ENCODE data around the gene HOXA9.

Gene HOXA9

DNA sequence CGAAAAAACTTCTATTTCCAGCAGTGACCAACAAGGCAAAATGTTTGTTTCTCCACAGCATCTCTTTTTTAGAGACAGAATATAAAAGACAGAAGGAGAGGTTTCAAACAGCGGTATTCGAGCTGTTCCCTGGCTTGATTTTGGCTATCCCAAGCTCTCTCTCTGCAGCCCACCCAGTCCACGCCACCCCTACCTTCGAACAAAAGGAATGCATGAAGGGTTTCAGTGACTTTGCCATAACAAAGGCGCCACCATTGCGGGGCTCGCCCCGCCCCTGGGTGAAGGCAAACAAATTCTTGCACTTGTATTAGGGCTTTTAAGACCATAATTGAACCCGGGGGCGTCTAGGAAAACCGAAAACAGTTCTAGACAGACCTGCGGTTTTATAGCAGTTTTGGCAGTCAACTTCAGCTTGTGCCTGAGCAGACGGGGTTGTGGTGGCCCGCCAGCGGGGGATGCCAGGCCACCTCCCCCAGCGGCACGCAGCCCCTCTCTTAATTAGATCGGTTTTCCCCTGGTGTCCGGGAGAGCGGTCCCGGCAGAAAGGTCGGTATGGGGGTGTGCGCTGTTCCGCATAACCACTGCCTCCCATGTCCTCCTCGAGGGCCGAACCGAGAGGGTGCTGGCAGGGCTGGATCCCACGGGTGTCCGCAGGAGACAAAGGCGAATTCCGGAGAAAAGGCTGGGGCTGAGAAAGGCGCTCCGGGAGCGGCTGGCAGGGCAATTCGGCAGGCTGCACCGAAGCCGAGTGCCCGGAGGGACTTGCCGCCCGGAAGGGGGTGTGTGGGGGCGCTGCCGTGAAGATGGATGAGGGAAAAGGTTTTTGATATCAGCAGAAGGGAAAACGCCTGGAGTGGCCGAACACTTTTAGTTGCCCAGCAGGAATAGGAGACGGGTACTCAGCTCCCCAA is 22.4 kb upstream of the HOXA9 start:
- DNase-seq, result no peak

DNA sequence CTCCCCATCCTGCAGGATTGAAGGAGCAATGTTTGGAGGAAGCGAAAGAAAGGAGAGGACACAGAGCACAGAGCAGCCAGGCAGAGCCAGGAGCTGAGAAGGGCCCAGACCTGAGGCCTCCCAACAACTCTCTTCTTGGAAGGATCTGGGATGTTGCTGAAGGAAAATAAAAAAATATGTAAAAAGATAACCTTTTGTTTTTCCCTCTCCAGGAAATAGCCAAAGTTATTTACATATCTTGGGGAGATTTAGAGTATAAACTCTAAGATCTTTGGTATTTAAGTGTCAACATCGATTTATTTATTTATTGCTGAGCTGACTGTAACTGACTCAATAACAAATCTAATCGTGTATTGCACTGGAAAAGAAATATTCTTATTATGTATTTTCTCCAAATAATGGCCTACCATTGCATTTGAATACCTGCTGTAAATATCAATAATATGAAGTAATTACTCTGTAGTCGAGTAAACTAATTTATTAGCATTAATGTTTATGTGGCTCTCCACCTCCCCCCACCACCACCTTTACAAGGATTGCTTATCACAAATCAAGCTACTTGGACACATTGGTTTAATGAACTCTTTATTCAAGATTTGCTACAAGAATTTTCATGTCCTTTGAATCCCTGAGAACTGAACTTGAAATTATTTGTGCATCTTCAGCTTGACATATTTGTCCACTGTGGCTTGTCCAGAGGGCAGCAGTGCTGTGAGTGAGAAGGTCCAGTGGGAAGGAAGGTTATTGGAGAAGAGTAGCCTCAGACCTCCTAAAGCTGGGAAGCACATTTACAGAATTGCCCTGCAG is 21.5 kb upstream of the HOXA9 start:
- no peak for DNase-seq

DNA sequence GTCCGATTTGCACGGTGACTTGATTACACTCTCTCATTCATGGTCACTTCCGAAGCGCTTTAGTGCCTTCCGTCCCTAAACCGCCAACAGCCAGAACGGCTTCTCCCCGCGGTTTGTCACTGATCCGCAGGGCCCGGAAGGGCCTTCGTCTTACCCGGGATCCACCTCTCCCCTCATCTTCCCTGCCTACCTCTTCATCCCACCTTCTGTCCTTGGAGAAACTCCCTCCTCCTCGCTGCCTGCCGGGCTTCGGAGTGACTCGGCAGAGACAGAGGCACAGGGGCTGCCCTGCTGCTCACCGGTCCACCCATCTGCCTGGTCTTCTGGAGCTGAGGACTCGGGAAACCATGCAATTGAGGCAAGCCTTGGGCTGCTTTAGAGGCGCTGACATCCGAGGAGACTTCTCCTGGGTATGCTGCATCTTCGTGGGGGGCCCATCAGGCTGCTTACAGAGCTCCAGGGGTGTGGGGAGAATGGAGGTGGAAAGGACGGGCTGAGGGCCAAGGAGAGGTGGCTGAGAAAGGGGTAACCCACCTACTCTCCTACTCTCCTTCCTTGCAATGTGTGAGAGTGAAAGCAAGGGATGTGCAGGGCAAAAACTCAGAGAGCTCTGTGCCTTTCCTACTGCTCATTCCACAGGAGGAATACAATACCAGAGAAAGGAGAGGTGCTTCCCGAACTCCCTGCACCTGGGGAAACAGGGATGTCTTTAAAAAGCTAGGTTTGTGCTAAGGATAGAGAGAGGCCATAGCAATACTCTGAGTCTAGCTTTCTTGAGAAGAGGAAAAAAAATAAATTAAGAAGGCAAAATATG is 20.7 kb upstream of the HOXA9 start:
- no peak for DNase-seq

DNA sequence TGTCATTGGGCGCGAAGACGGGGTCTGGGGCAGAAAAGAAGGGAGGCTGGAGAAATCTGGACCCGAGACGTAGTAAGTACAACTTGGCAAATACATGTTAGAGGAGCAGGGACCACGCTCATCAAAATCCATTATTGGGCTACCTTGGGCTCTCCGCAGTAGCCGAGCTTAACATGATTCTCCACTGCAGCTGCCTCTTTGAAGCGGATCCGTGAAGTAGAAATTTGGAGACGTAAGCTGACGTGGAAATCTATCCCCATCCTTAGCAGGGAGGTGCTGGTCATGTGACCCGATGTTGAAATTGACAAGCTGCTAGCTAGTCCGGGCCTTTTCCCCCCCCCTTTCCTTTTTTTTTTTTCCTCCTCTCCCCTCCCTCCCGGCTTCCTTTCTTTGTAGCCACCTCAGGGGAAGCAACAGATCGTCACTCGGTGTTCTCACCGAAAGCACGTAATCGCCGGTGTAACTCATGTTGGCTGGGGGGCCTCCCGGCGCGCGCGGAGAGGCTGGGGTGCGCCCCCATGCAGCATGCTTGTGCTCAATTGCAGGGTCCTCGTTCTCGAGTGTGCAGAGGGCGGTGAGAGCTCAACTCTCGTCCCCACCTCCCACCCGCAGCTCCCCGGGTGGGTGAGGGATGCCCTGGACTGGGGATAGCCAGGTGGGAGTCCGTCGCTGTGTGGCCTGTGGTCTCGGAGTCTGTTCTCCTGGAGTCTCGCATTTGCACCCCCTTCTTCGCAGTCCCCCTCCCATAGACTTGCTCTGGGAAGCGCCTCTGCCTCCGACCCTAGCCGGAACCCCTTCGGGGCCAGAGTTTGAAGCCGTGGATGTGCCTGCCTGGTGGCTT is 19.9 kb upstream of the HOXA9 start, which contains the start of gene HOXA11:
HOXA11 (minus strand) TSS at position 220 of the 841 bp plus-strand sequence; CDS start at position 132, 88 bp downstream.
- DNase-seq, result no peak

DNA sequence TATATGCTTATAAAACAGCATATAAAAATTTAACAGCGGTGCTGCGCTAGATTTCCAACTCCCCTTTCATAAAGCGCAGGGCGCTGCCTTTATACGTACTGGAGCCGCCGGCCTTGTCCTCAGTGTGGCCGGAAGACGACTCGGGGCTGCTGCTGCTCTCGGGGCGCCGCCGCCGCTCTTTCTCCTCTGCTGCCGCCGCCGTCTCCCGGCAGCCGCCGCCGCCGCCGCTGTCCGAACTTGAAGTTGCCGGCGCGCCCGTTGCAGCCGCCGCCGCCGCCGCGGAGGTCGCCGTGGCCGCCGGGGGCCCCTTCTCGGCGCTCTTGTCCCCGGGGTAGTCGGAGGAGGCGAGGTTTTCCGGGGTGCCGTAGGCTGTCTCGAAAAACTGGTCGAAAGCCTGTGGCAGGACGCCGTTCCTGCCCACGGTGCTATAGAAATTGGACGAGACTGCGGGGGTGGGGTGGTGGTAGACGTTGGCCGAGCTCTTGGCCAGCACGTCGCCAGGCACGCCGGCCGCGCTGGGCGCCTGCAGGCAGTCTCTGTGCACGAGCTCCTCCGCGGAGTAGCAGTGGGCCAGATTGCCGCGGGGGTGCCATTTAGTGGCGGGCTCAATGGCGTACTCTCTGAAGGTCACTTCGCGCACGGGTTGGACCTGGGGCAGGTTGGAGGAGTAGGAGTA is 19.1 kb upstream of the HOXA9 start:
- DNase-seq, result no peak

DNA sequence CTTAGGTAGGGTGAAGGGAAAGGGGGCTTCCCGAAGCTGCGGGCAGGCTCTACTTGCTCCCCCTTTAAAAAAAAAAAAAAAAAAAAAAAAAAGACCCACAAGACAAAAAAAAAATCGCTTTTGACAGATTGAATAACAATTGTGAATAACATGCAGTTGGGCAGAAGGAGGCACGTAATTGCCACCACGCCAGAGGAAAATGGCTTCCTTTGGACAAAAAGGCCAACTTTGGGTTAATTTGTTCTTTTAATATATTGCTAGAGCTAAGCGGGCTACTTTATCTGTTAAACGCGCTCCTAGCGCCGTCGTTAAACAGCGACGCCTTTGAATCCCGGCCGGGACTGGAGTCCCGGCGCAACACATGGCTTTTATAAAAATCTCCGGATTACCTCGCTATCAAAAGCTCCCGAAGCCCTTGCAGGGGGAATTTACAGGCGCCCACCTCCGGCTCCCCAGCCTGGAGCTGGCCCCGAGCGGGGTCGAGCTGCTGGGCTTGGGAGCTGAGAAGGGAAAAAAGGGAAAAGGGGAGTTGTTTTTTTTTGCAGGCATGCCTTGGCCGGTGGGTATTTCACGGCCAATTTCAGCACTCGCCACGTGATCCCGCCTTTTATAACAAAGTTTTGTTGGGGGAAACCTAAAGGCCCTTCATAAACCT is 18.5 kb upstream of the HOXA9 start:
- DNase-seq, result no peak

DNA sequence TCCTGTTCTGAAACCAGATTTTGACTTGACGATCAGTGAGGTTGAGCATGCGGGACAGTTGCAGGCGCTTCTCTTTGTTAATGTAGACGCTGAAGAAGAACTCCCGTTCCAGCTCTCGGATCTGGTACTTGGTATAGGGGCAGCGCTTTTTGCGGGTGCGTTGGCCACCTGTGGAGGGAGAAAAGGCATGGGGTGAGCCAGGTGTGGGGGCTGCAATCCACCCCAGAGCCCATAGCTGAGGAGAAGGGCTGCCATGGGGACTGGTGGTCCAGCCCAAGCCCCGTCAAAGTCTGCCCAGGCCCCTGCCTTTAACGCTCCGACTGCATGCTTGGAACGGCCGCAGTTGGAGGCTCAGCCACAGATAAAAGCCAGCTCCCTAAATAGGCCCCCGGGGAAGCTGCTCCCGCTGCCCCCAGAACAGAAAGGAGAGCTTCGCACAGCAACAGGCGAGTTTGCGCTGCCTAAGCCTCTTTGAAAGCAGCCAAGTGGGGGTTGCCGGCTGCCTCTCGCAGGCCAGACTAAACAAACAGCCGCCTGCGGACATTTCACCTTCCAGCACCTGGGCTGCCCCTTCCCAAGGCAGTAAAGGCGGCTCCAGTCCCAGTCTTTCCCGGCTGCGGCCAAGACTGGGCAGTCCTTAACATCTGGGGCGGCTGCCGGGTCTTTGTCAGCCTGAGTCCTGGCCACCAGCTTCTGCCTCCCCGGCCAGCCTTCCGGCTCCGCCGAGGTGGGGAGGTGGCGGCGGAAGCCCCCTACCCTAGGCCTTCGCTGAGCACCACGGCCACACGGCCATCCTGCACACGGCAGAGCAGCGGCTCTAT is 17.7 kb upstream of the HOXA9 start:
- peak; percentile 27 for DNase-seq

DNA sequence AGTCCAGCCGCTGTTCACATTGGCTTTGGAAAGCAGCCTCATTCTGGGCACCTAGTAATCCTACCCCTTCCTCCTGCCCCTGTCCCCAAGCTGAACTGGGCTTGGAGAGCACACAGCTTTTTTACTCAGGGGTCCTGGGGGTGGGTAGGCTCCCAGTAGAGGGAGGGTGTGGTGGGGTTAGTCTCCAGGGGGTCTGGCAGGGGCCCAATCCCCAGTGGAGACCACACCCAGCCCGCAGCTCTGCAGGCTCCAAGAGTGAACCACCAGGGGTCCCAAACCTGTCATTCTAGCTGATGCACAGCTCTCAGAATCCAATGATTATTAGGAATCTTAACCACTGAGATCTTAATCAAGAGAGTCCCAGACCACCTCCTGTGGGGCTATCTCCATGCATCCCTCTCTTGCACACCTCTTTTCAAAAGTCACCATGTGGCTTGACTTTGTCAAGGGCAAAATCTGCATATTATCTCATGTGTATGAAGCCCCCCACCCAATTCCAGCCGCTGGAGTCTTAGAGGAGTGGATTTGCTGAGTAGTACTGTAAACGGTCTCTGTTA is 17.0 kb upstream of the HOXA9 start:
- no peak for DNase-seq

DNA sequence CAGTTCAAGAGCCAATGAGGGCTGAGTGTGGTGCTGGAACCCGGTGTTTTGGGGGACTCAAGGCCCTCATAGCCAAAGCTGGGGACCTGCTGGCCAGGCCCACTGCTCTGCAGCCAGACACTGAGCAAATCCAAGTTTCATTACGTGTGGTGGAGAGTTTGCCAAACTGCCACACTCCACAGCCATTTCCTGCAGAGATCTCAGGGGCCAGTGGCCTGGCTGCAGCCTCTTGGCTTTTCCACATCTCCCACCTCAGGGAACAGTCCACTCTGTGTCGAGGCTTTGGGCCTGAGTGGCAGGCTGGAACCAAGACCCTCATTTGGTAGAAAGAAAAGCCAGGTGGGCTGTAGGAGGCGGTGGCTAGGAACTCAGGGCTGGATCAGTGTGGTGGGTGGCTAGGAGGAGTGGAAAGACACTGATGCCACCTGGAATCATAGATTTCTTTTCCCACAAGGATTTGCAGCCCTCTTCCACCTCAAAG is 16.5 kb upstream of the HOXA9 start:
- no peak for DNase-seq

DNA sequence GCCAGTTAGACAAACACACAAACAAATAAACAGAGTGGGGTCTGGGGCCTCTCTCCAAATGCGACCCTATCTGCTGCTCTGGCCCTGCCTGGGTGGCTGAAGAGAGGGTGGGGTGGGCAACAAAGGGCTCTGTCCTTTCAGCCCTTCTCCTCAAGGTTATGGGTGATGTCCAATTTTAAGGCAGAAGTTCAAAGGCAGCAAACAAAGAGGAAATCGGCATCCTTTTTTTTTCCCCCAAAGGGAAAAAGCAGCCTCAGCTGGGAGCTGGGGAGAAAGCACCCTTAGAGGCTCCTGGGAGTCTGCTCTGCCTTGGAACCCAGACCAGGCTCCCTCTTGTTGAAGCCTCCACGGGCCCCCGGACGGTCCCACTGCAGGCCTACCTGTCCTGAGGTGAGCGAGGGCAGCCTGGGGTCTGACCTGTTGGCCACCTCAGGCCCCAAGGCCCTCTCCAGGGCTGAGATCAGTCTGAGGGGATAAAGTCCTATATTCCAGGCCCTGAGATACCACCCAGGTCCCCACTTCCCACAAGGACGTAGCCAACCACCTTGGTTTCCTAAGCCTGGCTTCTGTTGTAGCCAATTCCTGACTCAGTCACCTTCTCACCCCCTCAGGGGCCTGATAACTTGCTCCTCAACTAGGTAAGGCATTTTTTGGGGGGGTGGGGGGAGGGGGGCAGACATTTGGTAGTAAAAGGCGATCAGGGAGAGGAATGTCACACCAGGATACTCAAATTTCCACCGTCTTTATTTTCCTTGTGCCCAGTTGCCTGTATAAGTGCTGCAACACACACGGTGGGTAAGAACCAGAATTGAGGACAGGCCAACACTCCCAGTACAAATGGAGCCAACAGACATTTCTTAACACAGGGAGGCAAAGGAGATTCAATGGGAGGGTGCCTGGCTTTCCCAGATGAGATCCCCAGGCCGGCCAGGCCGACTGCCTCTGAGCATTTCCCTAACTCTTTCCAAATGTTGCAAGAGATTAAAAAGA is 15.4 kb upstream of the HOXA9 start:
- no peak for DNase-seq

DNA sequence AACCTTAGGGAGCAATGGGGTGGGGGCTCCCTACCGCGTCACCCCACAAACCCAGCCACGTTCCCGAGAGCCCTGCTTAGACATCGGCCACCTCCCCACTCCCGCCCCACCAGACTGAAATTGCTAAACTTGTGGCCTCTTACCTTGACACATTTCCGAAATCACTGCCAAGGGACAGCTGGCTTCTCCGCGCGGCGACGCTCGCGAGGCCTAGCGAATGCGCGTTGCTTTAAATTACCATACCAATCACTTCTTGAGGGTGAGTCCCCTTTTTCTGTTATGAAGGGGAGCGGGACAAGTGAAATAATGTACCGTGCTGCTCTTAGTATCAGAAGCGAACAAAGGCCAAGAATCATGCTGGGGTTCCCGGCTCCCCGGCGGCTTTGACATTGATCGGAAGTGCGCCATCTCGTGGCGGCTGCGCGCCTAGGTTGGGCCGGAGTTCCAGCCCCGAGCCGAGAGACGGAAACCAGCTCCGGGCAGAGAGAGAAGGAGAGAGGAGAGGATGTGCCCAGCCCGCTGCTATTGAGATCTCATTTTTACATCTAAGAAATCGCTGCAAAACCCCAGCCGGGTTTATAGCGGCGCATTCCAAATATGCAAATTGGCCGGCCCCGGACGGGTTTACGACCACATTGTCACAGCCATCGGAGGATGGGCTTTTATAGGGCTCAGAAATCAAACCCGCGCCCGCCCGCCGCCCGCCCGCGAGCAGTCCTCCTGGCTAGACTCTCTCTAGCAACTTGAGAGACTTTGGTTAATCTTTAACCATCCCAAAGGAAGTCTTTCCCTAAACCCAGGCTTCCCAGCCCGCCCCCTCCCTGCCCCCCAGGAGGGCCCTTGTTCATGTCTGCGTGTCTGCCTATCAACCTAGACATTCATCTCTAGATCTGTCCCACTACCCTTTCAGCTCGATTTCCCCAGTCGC is 14.4 kb upstream of the HOXA9 start:
- DNase-seq, result no peak

DNA sequence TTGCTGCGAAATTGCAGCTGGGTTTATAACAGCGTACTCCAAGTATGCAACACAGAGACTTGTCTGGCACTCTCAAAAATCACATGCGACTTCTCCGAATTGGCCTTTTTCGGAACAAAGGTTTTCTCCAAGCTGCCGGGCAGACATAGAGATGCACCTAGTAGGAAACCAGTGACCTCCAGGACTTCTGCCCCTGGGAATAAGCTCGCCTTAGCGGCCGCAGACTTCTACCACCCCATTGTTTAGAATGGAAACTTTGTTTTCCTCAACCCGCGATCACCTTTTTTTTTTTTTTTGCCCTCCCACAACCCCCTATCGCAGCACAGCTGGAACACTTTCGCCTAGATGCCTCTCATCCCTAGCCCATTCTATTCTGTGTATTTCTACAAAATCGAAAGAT is 13.7 kb upstream of the HOXA9 start:
- DNase-seq, result no peak

DNA sequence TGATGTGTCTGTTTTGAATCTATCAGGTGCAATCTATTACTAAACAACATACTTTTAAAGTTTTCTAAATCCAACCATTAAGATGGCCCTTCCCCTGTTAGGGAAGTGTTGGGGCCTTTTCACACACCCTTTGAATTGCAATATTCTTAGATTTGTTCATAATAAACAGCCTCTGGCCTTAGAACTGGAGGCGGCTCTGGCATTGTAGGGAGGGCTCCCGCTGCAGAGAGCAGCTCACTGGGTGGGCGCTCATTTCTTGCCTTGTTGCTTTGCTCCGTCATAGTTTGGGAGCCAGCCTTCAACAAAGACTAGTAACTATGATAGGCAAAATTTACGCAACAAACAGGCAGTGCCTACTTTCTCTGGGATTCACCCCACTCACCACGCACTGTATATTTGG is 13.0 kb upstream of the HOXA9 start:
- DNase-seq, result no peak

DNA sequence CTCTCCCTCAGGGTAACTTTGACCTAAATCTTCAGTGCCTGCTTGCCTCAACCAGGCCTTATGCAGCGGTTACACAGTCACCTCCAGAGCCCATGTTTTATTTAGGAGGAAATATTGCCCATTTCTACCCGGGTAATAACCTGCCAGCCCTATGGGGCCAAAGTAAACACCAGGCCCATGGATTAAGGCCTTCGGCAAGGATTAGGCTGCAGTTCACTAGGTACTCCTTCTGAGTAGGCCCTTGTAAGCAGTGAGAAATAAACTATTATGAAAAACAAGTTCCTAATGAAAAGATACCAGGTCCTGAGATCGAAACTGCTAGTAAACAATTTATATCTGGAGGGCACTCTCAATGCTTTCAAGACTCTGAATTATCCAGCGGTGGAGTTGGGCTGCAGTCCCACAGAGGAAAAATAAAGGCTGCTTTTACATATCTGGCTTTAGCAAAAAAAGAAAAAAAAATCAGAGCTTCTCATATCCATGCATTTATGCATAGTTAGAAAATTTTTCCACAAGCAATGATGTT is 12.5 kb upstream of the HOXA9 start:
- no peak for DNase-seq

DNA sequence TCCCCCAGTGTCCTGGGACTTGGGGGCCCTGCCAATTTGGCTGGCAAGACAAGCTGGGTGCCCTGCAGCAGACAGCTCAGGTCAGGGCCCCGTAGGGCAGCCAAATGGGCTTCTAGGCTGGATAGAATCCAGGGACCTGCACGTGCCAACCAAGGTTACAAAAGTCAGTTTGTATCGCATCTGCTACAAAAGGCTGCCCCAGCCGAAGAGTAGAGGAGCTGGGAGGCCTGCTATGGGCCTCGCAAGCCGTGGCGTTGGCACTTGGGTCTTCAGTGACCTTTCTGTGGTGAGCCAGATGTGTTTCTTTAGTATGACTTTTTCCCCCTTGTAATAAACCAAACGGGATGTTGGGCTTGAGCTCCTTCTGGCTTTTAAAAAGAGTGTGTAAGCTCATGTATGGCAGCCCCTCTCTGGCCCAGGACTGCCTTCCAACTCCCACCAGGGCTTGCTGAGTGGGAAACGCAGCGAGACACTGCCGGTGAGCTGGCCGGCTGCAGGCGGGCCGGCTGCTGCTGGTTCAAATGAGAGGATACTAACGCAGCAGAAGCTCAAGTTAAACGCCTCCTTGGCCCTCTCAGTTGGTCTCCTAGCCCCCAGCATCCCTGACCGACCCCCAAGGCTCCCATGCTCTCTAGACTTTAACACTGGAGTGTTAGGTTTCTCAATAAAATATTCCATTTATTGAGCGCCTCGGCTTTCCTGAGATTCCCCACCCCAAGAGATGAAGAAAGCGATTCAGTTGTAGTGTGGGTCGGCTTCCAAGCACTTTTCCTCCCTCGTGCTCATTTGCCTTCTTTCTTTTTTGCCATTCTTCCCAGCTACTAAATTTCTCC is 11.8 kb upstream of the HOXA9 start:
- no peak for DNase-seq

DNA sequence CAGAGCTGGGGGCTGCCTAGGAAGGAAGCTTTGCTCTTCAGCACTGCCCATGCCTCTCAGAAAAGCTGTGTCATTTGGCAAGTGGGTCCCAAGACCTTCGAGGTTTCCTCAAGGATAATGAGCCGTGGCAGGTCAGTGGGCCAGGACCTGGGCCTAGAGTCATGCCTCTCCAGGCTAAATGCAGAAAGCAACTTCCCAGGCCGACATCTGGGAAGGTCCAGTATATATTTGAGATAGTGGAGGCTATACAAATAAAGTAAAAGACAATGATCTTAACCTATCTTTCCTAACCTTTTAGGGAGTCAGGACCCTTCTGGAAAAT is 11.1 kb upstream of the HOXA9 start:
- no peak for DNase-seq
